Right kidney (tissue), 1 donor: Measurements from ENCODE around the gene LNPEP.
"Not testable (repeated sequence)": the region's sequence is repeated elsewhere in the genome, so short reads cannot be mapped to it uniquely, and the experiment has no call there.

Experiments used
- DNase-seq: peaks from one replicate; pipeline ENCODE4 v3.0.0-alpha.2; 2016

LNPEP gene

GRCh38 chr5:96928931-96929708, 6.8 kb upstream of the LNPEP start:
- no peak for DNase-seq

GRCh38 chr5:96930058-96930457, 5.8 kb upstream of the LNPEP start:
- DNase-seq, result no peak

GRCh38 chr5:96930589-96930988, 5.3 kb upstream of the LNPEP start:
- no peak for DNase-seq

GRCh38 chr5:96931037-96931436, 4.8 kb upstream of the LNPEP start:
- not testable (repeated sequence) for DNase-seq

- DNase-seq, result no peak
These were observed 4.3 kb upstream of the LNPEP start for GRCh38 chr5:96931605-96932004.

GRCh38 chr5:96932026-96932425, 3.9 kb upstream of the LNPEP start:
- no peak for DNase-seq

- no peak for DNase-seq
These were observed 1.8 kb upstream of the LNPEP start for GRCh38 chr5:96933764-96934707.

GRCh38 chr5:96934708-96935558, 947 bp upstream of the LNPEP start:
- peak; percentile 98 for DNase-seq

GRCh38 chr5:96936431-96937320, 796 bp downstream of the LNPEP start:
- DNase-seq, result peak; percentile 71

- no peak for DNase-seq
These were observed 4.7 kb downstream of the LNPEP start for GRCh38 chr5:96940586-96940985.

- DNase-seq, result no peak
These were observed 5.3 kb downstream of the LNPEP start for GRCh38 chr5:96941140-96941539.

GRCh38 chr5:96942078-96942477, 6.2 kb downstream of the LNPEP start:
- DNase-seq, result no peak

GRCh38 chr5:96942911-96943310, 7.0 kb downstream of the LNPEP start:
- DNase-seq, result no peak

GRCh38 chr5:96943799-96944198, 7.9 kb downstream of the LNPEP start:
- no peak for DNase-seq

- no peak for DNase-seq
These were observed 9.4 kb downstream of the LNPEP start for GRCh38 chr5:96945144-96945897.

- no peak for DNase-seq
These were observed 10.5 kb downstream of the LNPEP start for GRCh38 chr5:96946381-96946780.

- no peak for DNase-seq
These were observed 16.4 kb downstream of the LNPEP start for GRCh38 chr5:96952118-96952750.

GRCh38 chr5:96952974-96953730, 17.3 kb downstream of the LNPEP start:
- no peak for DNase-seq
